SK-N-SH treated with all-trans-retinoic acid at 6 μM for 48 hours (cell line): ENCODE data around the gene TBC1D9.

ENCODE experiments used
- ARNTL ChIP-seq: fragments of 450-650 bp; formaldehyde crosslinking; IDR thresholded peaks from 2 replicates; pipeline ENCODE4 v1.5.0; 2020; ENCODE audit warnings: low read depth, mild to moderate bottlenecking, moderate library complexity, borderline replicate concordance
- BACH2 ChIP-seq: fragments of 250-450 bp; sonication (Bioruptor Pico); IDR thresholded peaks from 2 replicates; pipeline ENCODE4 v1.9.0; 2021; ENCODE audit warnings: mild to moderate bottlenecking, borderline replicate concordance
- CREB5 ChIP-seq: fragments of 250-450 bp; sonication (Bioruptor Pico); IDR thresholded peaks from 2 replicates; pipeline ENCODE4 v1.5.1; 2020; ENCODE audit warnings: low read depth, mild to moderate bottlenecking, moderate library complexity
- CSRNP3 ChIP-seq: fragments of 250-450 bp; sonication (Bioruptor Pico); IDR thresholded peaks from 2 replicates; pipeline ENCODE4 v1.5.1; 2021; ENCODE audit warnings: mild to moderate bottlenecking, moderate library complexity
- GLIS3 ChIP-seq: fragments of 250-450 bp; sonication (Bioruptor Pico); IDR thresholded peaks from 2 replicates; pipeline ENCODE4 v1.5.0; 2020; ENCODE audit warnings: mild to moderate bottlenecking, moderate library complexity
- ISL1 ChIP-seq: fragments of 250-450 bp; sonication (Bioruptor Pico); IDR thresholded peaks from 2 replicates; pipeline ENCODE4 v2.1.2; 2022; ENCODE audit warnings: mild to moderate bottlenecking, moderate library complexity
- PATZ1 ChIP-seq: fragments of 250-450 bp; sonication (Bioruptor Pico); IDR thresholded peaks from 2 replicates; pipeline ENCODE4 v1.8.0; 2020; ENCODE audit warnings: mild to moderate bottlenecking, moderate library complexity, borderline replicate concordance
- POU6F1 ChIP-seq: fragments of 250-450 bp; sonication (Bioruptor Pico); IDR thresholded peaks from 2 replicates; pipeline ENCODE4 v1.8.0; 2021; ENCODE audit warnings: low read depth, mild to moderate bottlenecking, moderate library complexity, borderline replicate concordance
- RARB ChIP-seq: fragments of 250-450 bp; sonication (Bioruptor Pico); IDR thresholded peaks from 2 replicates; pipeline ENCODE4 v1.8.0; 2021; ENCODE audit warnings: mild to moderate bottlenecking, moderate library complexity
- TOX ChIP-seq: fragments of 250-450 bp; sonication (Bioruptor Pico); IDR thresholded peaks from 2 replicates; pipeline ENCODE4 v1.8.0; 2021; ENCODE audit warnings: mild to moderate bottlenecking, moderate library complexity, borderline replicate concordance
- ZC3H10 ChIP-seq: fragments of 250-450 bp; sonication (Bioruptor Pico); IDR thresholded peaks from 2 replicates; pipeline ENCODE4 v1.5.1; 2021; ENCODE audit warnings: mild to moderate bottlenecking, moderate library complexity
- ZFP30 ChIP-seq: fragments of 450-650 bp; formaldehyde crosslinking; IDR thresholded peaks from 2 replicates; pipeline ENCODE4 v1.5.0; 2022; ENCODE audit warnings: mild to moderate bottlenecking, moderate library complexity
- ZNF565 ChIP-seq: fragments of 450-650 bp; formaldehyde crosslinking; conservative IDR thresholded peaks from 2 replicates; pipeline ENCODE4 v1.5.0; 2020; ENCODE audit warnings: low read depth, mild to moderate bottlenecking, moderate library complexity

- no peak for TF ChIP-seq BACH2 (CRISPR knock-in tag)
- TF ChIP-seq TOX: no peak
- no peak for TF ChIP-seq CSRNP3 (CRISPR knock-in tag)
- no peak for TF ChIP-seq ZFP30 (CRISPR knock-in tag)
- TF ChIP-seq PATZ1 (CRISPR knock-in tag): no peak
- no peak for TF ChIP-seq ISL1 (CRISPR knock-in tag)
- no peak for TF ChIP-seq POU6F1 (CRISPR knock-in tag)
- no peak for TF ChIP-seq CREB5 (CRISPR knock-in tag)
- TF ChIP-seq GLIS3: no peak
- TF ChIP-seq ARNTL (CRISPR knock-in tag): no peak
- no peak for TF ChIP-seq ZNF565 (CRISPR knock-in tag)
- no peak for TF ChIP-seq RARB (CRISPR knock-in tag)
- TF ChIP-seq ZC3H10 (CRISPR knock-in tag): no peak
Observed at GRCh38 chr4:140802591-140802990, 46.4 kb upstream of the TBC1D9 start.
